ENCODE measurements around the gene TMEM109. TPM values are rescaled to one million over a fixed set of nuclear protein-coding genes. Genes with fewer than 3 reads are reported as not detected.

Gene TMEM109
- total RNA-seq, result 60.6 and 62.5 TPM in 2 replicates

GRCh38 chr11:60913793-60914632, at the start of gene TMEM109:
TSS of gene TMEM109 (plus strand) at chr11:60914158. CDS start at chr11:60919694, 5,536 bp downstream.

GRCh38 chr11:60866911-60867870, 46.8 kb upstream of the TMEM109 start, which contains the start of gene ZP1:
TSS of gene ZP1 (plus strand) at chr11:60867542. CDS start at chr11:60867562, 20 bp downstream.

DNA sequence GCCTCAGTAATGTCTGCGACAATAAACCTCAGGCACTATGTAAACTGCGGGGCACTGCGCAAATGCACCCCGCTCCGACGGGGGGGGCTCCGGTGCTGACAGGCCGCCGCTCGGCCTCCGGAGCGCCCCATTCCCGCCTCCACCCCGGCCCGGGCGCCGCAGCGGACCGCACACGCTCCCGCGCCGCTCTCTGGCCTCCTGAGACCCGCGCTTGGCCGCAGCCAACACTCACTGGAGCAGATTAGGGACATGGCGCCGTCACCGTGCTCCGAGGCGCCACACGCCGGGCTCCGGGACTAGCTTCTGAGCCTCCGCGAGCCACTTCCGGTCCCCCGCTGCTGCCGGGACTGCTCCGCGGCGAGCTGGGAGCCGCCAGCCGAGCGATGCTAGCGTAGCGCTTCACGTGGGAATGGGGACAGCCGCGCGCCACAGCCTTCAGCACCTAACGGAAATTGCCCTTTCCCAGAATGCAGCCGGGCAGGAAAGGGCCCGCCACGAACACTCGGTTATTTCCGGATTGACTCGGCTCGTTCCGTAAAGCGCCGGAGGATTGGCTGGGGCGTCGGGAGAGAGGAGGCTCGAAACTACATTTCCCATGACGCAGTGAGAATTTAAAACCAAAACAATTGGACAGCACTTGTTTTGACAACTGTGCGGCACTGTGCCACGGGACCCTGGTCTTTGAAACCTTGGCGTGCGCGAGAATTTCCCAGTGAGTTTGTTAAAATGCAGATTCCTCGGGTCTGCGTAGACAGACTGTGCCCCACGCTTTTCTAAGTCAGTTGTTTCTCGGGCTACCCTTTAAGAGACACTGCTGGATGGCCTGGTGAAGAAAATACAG, 7.6 kb upstream of the TMEM109 start, which contains the start of gene PRPF19:
Gene PRPF19, minus strand, starts transcription at position 454 of the 841 bp plus-strand sequence. Its CDS starts 203 bp downstream, at position 251.

DNA sequence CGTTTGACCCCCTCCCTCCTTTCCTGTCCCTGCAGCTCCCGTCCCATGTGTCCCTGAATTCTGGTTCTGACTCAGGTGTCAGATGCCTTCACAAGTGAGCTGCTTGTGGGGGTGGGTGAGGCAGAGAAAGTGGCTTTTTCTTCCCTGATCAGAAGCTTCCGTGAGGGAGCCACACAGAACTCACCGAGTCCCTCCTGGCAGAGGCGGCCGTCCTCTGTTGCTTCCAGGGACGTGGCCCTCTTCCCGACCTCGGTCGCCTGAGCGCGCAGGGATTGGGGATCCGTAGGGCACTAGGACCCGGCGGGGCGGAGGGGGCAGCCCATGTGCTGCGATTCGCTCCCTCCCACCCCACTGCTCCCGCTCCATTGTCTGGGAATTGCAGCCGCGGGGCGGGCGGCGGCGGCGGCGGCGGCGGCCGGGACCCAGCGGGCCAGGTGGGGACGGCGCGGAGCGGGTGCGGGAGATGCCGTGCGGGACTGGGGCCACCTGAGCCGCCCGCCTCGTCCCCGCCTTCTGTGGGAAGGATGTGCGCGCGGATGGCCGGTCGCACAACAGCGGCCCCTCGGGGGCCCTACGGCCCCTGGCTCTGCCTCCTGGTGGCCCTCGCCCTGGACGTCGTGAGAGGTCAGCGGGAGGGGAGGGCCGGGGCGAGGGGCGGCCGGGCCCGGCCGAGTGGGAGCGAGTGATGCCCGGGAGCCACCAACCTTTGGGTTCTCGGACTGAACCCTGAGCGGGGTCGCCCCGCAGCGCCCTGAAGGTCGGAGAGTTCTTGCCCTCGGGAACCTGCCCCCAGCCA, 10.3 kb downstream of the TMEM109 start, which contains the start of gene TMEM132A:
Gene TMEM132A, plus strand, starts transcription at position 351 of the 796 bp plus-strand sequence. Its CDS starts 174 bp downstream, at position 525.

DNA sequence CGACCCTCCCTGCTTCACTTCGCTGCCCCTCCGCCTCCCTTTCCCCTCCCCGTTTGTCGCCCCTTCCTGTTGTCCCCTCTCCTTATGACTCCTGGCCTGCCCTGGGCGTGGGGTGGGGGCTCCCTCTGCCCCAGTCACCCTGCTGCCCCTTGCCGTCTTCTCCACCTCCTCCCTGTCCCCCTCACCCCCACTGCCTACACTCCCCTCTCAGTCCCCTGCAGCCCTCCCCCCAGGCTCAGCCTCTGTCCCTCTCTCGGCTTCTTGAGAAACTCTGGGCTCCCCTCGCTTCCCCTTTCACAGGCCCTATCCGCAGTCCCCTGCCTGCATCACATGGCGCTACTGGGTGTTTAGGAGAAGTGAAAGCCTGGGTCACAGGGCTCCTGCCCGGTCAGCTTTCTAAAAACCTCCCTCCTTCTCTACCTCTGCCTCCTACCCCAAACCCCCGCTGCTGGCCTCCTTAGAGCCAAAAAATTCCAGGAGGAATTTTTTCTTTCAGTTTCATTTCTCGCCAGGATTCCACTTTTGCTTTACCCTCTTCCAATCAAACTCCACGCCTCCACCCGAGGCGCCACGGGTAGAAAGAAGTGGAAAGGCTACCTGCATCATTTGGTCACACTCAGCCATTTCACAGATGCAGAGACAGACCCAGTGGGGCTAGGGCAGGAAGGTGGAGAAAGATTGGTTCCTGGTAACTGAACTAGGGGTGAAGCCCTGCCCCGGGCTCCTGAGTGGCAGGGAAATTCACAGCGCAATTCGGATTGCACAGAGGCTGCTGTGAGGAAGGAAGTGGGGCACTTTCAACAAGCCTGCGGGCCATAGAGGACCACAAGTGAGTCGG, 38.2 kb downstream of the TMEM109 start, which contains the start of gene SLC15A3:
Gene SLC15A3, minus strand, starts transcription at position 273 of the 838 bp plus-strand sequence. CDS start 625 bp downstream, outside the sequence.

GRCh38 chr11:60971520-60971919, 57.6 kb downstream of the TMEM109 start, which contains the start of gene CD6:
TSS of gene CD6 (plus strand) at chr11:60971680. CDS start at chr11:60971866, 186 bp downstream.

Other genes starting within 250 kb of the TMEM109 start
- gene MS4A8, start 214.5 kb upstream of the TMEM109 start, total RNA-seq, result not detected in 2 replicates
- not detected in 2 replicates for gene MS4A18, start 189.4 kb upstream of the TMEM109 start, total RNA-seq
- gene MS4A15, start 157.3 kb upstream of the TMEM109 start, total RNA-seq, result not detected in 2 replicates
- not detected in 2 replicates for gene MS4A10, start 128.8 kb upstream of the TMEM109 start, total RNA-seq
- gene CCDC86, start 72.0 kb upstream of the TMEM109 start, total RNA-seq, result 13.9 and 16.2 TPM in 2 replicates
- gene PTGDR2, start 58.2 kb upstream of the TMEM109 start, total RNA-seq, result under 0.01 TPM in 1 of 2 replicates, not detected in the other
- gene ZP1, start 46.6 kb upstream of the TMEM109 start, total RNA-seq, result not detected in 2 replicates
- gene PRPF19, start 7.6 kb upstream of the TMEM109 start, total RNA-seq, result 50.1 and 72.1 TPM in 2 replicates
- 74.9 and 87.1 TPM in 2 replicates for gene TMEM132A, start 10.3 kb downstream of the TMEM109 start, total RNA-seq
- gene SLC15A3, start 38.0 kb downstream of the TMEM109 start, total RNA-seq, result 2.6 and 8.7 TPM in 2 replicates
- gene CD6, start 57.5 kb downstream of the TMEM109 start, total RNA-seq, result not detected in 2 replicates
- not detected in 2 replicates for gene CD5, start 188.3 kb downstream of the TMEM109 start, total RNA-seq
- 8.0 and 8.3 TPM in 2 replicates for gene VPS37C, start 247.3 kb downstream of the TMEM109 start, total RNA-seq